GM18519 (cell line): ENCODE results near the gene REC114.
"Not testable (repeated sequence)": the region's sequence is repeated elsewhere in the genome, so short reads cannot be mapped to it uniquely, and the experiment has no call there.

ENCODE experiments used
- ATAC-seq: cut with Tn5 transposase; IDR thresholded peaks from one replicate; pipeline ENCODE4 v1.9.1; 2021; ENCODE audit warnings: mild to moderate bottlenecking, moderate library complexity; ENCODE audit not compliant: unreplicated experiment, low FRiP score

The REC114 gene

GRCh38 chr15:73522011-73522410 lies 79.0 kb downstream of the REC114 start:
- no peak for ATAC-seq

- no peak for ATAC-seq
These were observed 82.0 kb downstream of the REC114 start for GRCh38 chr15:73524919-73525318.

DNA sequence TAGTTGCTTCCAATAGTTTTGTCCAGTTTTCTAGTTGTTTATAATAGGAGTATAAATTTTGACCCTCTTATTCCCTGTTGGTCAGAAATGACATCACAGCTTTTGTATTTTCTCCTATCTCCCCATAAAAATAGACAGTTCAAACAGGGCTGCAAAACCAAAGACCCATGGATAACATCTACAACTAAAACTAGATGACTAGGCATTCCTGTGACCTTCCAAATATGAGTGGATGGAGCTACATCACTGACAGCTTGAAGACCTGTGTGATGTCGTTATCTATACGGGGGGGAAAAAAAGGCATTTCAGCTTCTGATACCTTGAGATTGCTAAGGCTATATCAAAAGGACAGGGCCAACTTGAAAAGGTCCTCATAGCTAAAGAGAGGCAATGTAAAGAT lies 84.6 kb downstream of the REC114 start:
- no peak for ATAC-seq

DNA sequence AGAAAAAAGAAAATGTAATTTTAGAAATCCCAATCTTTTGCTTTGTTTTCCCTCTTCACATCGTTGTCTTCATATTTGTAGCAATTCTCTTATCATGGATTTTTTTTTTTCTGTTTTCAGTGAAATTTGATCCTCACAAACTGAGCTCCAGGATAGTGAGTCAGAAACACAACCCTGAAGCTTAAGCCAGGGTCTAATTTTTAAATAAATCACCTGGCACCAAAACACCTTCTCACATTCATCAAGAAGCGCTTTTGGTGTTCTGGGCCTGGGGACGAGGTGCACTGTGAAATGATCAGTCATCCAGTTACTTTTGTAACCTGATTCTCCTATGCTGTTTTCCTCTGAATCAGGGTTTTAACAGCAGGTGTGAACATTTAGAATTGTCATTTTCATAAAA lies 87.7 kb downstream of the REC114 start:
- ATAC-seq = no peak

DNA sequence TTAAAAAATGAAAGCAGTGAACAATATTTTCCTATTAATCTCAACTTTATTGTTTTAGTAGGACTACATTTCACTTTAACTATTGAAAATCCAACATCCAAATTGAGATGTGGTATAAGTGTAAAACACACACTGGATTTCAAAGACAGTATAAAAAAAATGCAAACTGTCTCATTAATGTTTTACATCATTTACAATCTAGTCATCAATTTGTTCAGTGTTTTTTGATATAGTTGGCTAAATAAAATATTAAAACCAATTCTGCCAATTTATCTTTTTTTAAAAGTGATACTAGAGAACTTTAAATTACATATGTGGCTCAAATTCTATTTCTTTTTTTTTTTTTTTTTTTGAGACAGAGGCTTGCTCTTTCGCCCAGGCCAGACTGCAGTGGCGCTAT lies 95.2 kb downstream of the REC114 start:
- ATAC-seq = no peak

DNA sequence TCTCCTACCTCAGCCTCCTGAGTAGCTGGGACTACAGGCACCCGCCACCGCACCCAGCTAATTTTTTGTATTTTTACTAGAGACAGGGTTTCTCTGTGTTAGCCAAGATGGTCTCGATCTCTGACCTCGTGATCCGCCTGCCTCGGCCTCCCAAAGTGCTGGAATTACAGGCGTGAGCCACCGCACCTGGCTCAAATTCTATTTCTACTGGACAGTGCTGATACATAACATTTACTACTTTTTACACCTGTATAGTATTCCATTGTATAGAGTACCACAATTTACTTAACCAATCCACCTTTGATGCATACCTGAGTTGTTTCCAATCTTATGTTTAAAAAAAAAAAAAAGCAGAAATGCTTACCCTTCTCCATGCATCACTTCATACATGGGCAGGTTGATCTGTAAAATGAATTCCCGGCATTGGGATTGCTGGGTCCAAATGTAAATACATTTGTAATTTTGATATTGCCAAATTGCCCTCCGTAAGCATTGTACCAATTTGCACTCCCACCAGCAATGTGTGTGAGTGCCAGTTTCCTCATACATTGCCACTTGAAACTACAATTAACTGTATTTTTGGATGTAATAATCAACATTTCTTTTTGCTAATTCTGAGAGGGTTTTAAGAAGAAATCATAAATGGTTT lies 95.7 kb downstream of the REC114 start:
- no peak for ATAC-seq

GRCh38 chr15:73539212-73540128 lies 96.5 kb downstream of the REC114 start:
- no peak for ATAC-seq

DNA sequence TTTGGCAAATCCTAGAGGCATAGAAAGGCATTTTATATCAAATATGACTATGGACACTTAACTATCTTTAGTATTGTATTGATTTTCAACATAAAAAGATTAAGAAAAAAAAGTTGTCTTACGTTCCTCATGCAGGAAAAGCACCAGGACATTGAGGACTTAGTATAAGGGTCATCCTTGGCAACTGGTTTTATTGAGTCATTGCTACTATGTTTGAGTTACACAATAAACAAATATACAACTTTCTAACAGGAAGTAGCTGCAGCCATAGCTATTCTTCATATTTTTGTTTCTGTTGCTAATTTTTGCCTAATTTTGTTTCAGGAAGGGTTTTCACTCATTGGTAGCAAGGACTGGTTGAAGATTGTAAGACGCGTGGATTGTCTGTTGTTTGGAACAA lies 97.2 kb downstream of the REC114 start:
- no peak for ATAC-seq

GRCh38 chr15:73541479-73541878 lies 98.5 kb downstream of the REC114 start:
- ATAC-seq = no peak

DNA sequence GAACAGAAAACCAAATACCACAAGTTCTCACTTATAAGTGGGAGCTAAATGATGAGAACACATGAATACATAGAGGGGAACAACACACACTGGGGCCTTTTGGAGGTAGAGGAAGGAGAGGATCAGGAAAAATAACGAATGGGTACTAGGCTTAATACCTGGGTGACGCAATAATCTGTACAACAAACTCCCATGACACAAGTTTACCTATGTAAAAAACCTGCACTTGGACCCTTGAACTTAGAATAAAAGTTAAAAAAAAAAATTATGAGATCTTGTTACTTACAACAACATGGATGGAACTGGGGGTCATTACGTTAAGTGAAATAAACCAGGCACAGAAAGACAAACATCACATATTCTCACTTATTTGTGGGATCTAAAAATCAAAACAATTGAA lies 106.0 kb downstream of the REC114 start:
- ATAC-seq = not testable (repeated sequence)

DNA sequence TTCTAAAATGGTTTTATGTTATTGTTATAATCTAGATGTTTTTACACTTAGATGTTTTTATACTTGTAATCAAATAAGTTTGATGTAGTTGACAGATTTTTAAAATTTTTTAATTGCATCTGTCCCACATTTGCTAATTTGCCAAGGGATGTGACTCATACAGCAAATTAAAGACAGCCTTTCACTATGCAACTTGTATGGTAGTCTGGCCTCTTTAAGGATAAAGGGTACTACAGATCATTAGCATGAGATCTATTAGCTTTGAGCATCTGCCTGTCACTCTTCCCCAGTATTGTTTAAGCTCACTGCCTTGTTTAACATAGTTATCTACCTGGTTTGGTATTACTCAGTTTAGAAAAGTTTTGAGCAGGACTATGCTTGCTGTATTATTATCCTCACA lies 107.2 kb downstream of the REC114 start:
- no peak for ATAC-seq

DNA sequence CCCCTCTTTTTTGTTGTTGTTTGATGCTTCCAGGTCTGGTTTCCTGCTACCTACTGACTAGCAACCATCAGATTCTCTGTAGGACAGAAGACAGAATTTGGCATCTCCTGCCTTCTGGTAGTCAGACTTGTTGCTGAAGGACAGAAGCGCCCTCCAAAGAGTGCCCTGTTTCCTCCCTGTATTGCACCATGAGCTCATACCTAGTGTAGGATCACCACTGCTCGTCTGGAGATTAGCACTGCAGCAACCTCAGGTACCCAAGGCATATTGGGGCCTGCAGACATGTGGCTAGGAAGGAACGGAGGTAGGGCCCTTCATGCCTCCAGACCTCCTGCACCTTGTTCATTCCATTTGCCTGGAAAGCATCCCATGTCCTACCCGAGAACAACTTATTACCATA lies 112.1 kb downstream of the REC114 start:
- ATAC-seq = no peak

- no peak for ATAC-seq
These were observed 115.6 kb downstream of the REC114 start for GRCh38 chr15:73558529-73558928.

DNA sequence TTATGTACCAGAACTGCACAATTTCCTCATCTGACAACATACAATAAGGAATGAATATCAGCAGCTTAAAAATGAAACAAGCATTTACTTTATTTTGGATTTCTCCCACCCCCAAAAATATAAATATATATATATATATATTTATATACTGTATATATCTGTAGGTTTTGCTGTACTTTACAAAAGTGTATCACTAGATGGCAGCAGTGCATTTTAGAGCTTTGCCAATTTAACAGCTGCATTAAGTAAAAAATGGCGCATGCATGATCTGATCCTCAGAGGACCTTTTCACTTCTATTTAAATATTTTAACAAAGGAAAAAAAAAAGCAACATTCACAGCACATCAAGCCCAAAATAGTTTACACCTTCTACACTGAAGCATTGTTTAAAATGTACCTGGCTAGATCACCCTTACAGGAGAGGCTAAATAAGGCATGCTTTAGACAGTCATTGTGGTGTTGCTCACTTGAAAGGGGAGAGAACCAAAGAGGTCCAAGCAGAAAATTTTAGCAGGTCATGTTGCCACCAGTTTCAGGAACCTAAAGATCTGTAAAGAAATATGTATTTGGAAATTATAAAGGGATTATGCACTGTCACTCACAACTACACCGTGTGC lies 117.6 kb downstream of the REC114 start:
- ATAC-seq = no peak

- ATAC-seq = no peak
These were observed 121.3 kb downstream of the REC114 start for GRCh38 chr15:73564255-73564654.

- ATAC-seq = no peak
These were observed 124.1 kb downstream of the REC114 start for GRCh38 chr15:73567020-73567419.

- ATAC-seq = no peak
These were observed 125.8 kb downstream of the REC114 start for GRCh38 chr15:73568564-73569280.

DNA sequence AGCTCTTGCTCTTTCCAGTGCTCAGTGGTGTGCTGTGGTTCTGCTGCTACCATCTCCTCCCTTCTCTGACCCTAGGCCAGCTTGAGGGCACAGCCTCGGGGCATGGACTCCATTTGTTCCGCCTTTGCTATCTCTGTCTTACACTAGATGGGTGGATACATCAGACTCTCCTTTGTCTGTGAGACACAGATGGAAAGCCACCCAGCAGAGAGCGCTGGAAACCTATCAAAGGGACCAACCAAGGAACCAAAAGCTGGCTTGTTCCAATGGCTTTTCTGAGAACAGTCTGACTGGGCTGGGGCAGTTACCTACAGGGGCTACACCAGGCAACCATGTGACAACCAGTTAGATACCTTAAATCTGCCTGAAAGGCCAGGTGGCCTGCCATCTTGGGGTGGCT lies 126.4 kb downstream of the REC114 start:
- ATAC-seq = no peak

DNA sequence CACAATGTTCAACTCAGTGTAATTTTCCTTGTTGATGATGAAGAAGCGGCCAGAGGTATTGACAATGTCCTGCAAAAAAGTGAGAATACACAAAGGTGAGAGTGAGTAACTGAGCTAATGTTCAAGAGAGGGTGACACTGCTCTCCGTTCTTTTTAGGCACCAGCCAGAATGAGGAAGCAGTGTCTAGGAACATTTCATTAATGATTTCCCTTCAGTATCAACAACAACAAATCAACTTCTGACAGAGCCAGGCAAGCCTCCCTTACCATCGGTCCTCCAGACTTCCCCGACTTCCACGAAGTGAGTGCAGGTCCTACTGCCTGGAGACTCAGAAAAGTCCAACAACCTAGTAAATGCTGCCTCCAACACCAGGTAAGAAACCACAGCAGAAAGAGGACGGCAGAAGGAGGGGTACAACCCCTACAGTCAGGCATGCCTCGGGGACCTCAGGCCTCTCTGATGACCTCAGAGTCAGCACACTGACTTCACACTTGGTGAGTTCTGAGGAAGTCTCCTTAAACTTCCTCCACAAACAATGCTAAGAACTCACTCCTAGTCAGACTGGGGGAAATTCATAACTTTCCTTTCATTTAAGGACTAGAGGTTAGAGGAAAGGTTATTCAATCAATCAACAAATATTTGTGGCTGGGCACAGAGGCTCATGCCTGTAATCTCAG lies 127.5 kb downstream of the REC114 start:
- no peak for ATAC-seq

DNA sequence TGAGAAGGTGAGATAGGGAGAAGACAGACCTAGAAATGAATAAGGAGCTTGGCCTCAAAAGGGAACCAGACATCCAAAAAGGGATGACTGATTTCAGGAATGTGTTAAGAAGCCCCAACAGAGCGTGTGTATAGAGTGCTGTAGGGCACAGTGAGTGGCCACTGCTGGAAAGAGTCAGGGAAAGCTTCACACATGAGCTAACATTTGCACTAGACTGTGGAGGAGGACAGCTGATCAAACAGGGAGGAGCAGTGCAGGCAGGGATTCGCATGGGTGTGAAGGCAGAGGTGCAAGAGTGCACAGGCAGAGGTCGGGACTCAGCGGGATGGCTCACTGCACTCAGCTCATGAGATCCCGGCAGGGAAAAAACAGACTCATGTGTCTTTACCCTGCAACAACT lies 128.4 kb downstream of the REC114 start:
- no peak for ATAC-seq
